ENCODE measurements around the gene ALKBH5. TPM values are rescaled to one million over a fixed set of nuclear protein-coding genes. Genes with fewer than 3 reads are reported as not detected.
A peak's percentile ranks its signal among the peaks of the same experiment; 100 is the strongest.

Gene ALKBH5
- total RNA-seq, 1 experiment from 2014 or later: 97.8 TPM

GRCh38 chr17:18241229-18241871 is 57.7 kb downstream of the ALKBH5 start:
- TF ChIP-seq ZFX (IDR thresholded peaks at IDR 0.05) (0 out of 2 replicates have a peak, but pooled peaks have one; percentile 3), CTCF (IDR thresholded peaks at IDR 0.05 in 2 of 3, conservative IDR thresholded peaks at IDR 0.05 in 1 of 3; ENCODE audit: borderline replicate concordance in 1 of 3, insufficient read depth in 1 of 3, low read depth in 2 of 3, low read length in 2 of 3) (peak in 2 of 3 experiments; percentile 4 to 30; a peak in 1 of 6 replicates), EZH2phosphoT487 (IDR thresholded peaks at IDR 0.05; ENCODE audit: borderline replicate concordance) (no peak)
- no peak overlapping the region for H3K9ac ChIP-seq (ENCODE audit: low read length)
- ATAC-seq (peak; percentile 64), DNase-seq (ENCODE audit: low read depth, low spot score) (no peak)
- H3K27ac ChIP-seq (ENCODE audit: low read depth, low read length): no peak overlapping the region
- no peaks in the 10 kb centered on the region for H3K79me2 ChIP-seq (ENCODE audit: insufficient read depth, low read length)
- ChIA-PET CTCF (no interaction called here), POLR2A (no interaction called here), RAD21 (ENCODE audit: low non-redundant PET in 1 of 2, low total read pairs in 2 of 2, uncharacterized antibody in 2 of 2, unreplicated experiment in 2 of 2) (no interaction called here)
- no peaks in the 10 kb centered on the region for H3K27me3 ChIP-seq (ENCODE audit: insufficient read depth, low read length)
- H2AFZ ChIP-seq (ENCODE audit: low read depth, low read length, poor library complexity, severe bottlenecking): no peak overlapping the region
- intact Hi-C loops (cut with micrococcal nuclease): no loop called here
- H3K4me3 ChIP-seq (replicated peaks in 1 of 2; ENCODE audit: low read depth in 1 of 2, low read length in 2 of 2): no peak overlapping the region
- no peaks in the 10 kb centered on the region for H3K9me3 ChIP-seq (ENCODE audit: control insufficient read depth in 1 of 2, insufficient read depth in 1 of 2, low read depth in 1 of 2, low read length in 2 of 2)
- peaks cover 13 to 16% of the 10 kb centered on the region in 2 experiments for H3K36me3 ChIP-seq (ENCODE audit: control insufficient read depth in 1 of 2, insufficient read depth in 2 of 2, low read length in 2 of 2)
- H4K20me1 ChIP-seq (ENCODE audit: insufficient read depth): no peaks in the 10 kb centered on the region
- no peak overlapping the region for H3K4me2 ChIP-seq (ENCODE audit: low read length)
- no peaks in the 10 kb centered on the region for H3K4me1 ChIP-seq (ENCODE audit: control insufficient read depth in 1 of 2, insufficient read depth in 2 of 2, low read length in 2 of 2)
- H3K9me2 ChIP-seq (ENCODE audit: insufficient read depth): no peaks in the 10 kb centered on the region
- BruUV-seq (replicated peaks): no TSS peak

DNA sequence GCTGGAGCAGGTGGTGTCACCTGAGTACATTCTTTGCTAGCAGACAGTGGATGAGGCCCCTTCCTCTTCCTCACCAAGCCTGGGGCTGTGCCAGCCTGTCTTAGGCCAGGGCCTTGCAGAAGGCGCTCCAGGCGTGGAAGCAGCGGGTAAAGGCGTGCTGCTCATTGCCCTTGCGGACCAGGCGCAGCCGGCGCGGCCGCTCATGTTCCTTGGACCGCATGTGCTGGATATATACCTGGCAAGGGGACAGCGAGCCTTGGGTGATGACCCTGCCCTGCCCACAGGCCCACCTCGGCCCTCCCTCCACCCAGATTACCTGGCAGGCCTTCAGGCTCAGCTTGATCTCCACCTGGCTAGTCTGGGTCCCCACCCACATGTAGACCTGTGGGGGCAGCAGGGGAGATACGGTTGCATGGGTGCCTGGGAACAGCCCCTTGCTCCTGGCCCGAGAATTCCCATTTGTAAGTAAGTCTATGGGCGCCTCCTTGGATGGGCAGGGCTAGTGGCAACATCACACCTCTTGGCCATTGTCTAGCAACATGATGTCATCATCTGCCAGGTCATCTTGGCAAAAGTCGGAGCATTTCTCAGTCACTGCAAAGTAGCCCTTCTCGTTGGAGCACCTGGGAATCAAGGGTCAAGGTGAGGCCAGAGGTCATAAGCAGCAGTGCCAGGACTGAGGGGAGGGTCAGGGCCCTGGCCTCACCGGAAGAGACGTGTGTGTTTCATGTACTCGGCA is 61.6 kb downstream of the ALKBH5 start:
- H3K4me3 ChIP-seq (replicated peaks in 1 of 2; ENCODE audit: low read depth in 1 of 2, low read length in 2 of 2): no peak overlapping the region
- ChIA-PET CTCF (no interaction called here), RAD21 (ENCODE audit: low non-redundant PET in 1 of 2, low total read pairs in 2 of 2, uncharacterized antibody in 2 of 2, unreplicated experiment in 2 of 2) (no interaction called here), POLR2A (no interaction called here)
- peaks cover 17 to 38% of the 10 kb centered on the region in 2 experiments for H3K36me3 ChIP-seq (ENCODE audit: control insufficient read depth in 1 of 2, insufficient read depth in 2 of 2, low read length in 2 of 2)
- no peak for ATAC-seq
- no peaks in the 10 kb centered on the region for H3K79me2 ChIP-seq (ENCODE audit: insufficient read depth, low read length)
- no peak overlapping the region for H2AFZ ChIP-seq (ENCODE audit: low read depth, low read length, poor library complexity, severe bottlenecking)
- DNase-seq (ENCODE audit: low read depth, low spot score): no peak
- peaks cover 6% of the 10 kb centered on the region; the same call in 1 of the 2 replicates for H4K20me1 ChIP-seq (ENCODE audit: insufficient read depth)
- no peak overlapping the region for H3K9ac ChIP-seq (ENCODE audit: low read length)
- no peak overlapping the region for H3K4me2 ChIP-seq (ENCODE audit: low read length)
- no peak for TF ChIP-seq REST (IDR thresholded peaks at IDR 0.05; ENCODE audit: low read depth)
- no peak for TF ChIP-seq CBX3 (IDR thresholded peaks at IDR 0.05; ENCODE audit: low read depth)
- TSS peak; percentile 72 for BruUV-seq (replicated peaks)
- no peaks in the 10 kb centered on the region for H3K9me2 ChIP-seq (ENCODE audit: insufficient read depth)
- no peak overlapping the region for H3K27ac ChIP-seq (ENCODE audit: low read depth, low read length)
- no peaks in the 10 kb centered on the region for H3K27me3 ChIP-seq (ENCODE audit: insufficient read depth, low read length)
- H3K9me3 ChIP-seq (ENCODE audit: control insufficient read depth in 1 of 2, insufficient read depth in 1 of 2, low read depth in 1 of 2, low read length in 2 of 2): no peaks in the 10 kb centered on the region
- H3K4me1 ChIP-seq (ENCODE audit: control insufficient read depth in 1 of 2, insufficient read depth in 2 of 2, low read length in 2 of 2): peaks cover 0 to 12% of the 10 kb centered on the region in 2 experiments; a peak in 2 of 4 replicates
- intact Hi-C loops (cut with micrococcal nuclease): no loop called here
